ENCODE data around the gene PPARD. TPM values are rescaled to one million over a fixed set of nuclear protein-coding genes. Genes with fewer than 3 reads are reported as not detected.
A peak's percentile ranks its signal among the peaks of the same experiment; 100 is the strongest.
"Not testable (repeated sequence)": the region's sequence is repeated elsewhere in the genome, so short reads cannot be mapped to it uniquely, and the experiment has no call there.

PPARD gene
- 5.3 TPM for total RNA-seq (ENCODE audit: insufficient read depth, low replicate concordance)

GRCh38 chr6:35342258-35343091, at the start of gene PPARD:
Gene PPARD (plus strand): TSS chr6:35342558. CDS start chr6:35411088, 68,530 bp downstream.
- peak; percentile 98 for DNase-seq (ENCODE audit: low spot score)

DNA sequence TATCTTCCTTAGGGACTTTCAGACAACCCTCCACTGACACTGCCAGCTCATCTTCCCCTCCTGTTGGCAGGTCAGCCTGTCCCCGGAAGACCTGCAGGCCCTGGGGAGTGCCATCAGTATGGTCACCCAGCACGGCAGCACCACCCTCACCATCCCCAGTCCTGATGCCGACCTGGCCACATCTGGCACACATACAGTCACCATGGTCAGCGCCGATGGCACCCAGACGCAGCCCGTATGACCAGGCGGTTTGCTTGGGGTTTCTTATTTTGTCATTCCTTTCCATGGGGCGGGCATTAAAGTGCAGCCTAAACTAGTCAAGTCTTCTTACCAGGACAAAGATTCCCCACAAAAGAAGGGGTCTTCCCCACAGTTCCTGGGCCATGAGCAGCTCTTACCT, 48.7 kb upstream of the PPARD start:
- no peak for DNase-seq (ENCODE audit: low spot score)

DNA sequence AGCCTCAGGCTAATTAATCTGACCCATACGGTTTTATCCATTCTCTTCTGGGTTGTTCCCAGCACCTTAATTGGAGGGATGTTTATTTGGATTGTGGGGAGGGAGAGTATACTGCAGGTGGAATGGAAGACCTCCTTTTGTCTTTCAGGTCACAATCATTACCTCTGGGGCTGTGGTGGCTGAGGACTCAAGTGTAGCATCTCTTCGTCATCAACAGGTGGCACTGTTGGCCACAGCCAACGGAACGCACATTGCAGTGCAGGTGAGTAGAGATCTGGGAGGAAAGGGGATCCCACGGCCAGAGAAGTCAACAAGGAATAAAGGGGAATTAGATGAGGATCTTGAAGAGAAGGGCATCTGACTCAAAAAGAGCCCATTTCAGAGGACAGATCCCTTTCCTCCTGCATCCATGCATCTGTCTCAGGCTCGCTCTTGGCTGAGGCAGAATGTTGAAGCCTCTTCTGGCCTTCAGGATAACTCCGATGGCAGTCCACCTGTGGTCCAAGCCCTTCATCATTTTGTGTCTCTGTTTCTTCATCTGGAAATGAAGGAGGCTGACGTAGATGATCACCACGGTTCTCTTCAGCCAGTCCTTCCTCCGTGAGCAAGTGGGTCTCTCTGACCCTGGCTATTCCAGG, 47.9 kb upstream of the PPARD start:
- DNase-seq (ENCODE audit: low spot score) = no peak

DNA sequence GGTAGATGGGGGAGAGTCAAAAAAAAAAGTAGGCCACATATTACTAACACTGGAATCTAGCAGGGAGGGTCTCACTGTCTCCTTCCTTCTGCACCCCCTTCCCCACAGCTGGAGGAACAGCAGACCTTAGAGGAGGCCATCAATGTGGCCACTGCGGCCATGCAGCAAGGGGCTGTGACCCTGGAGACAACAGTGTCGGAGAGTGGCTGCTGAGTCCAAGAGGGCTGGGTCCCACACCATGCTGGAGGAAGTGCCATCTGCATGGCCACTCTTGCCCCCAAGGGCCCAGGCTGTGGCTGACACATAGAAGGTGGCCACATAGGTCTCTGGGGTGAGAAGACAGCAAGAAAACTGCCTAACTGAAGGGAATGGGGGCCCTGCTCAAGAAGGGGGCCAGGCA, 47.3 kb upstream of the PPARD start:
- no peak for DNase-seq (ENCODE audit: low spot score)

GRCh38 chr6:35295521-35296315, 46.6 kb upstream of the PPARD start:
- DNase-seq (ENCODE audit: low spot score) = no peak

DNA sequence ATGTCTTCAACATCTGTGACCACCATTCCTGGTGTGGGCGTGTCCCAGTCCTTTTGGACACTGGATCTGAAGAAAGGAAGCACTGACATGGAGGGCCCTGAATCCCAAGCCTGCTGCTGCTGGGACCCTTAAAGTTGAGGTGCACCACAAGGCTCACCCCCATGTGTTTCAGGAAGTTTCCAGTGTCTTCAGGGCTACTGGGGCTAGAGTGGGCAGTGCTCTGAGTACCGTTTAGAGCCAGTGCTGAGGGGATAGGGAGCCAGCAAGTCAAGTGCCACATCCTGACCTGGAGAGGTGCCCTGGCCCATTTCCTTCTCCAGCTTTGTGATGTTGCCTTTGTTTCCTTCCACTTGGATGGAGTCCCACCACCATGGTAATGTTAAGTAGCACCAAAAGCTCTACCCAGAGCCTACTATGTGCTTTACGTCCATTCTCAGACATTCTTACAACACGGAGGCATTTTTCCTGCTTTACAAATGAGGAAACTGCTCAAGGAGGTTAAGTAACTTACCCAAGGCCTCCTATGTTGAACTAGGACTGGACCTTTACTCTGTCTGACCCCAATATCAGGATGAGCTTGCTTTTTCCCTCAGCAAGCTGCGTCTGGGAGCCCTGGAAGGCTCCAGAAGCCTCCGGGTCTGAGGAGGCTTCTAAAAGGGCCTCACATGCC, 45.3 kb upstream of the PPARD start:
- DNase-seq (ENCODE audit: low spot score) = no peak

GRCh38 chr6:35297601-35298481, 44.5 kb upstream of the PPARD start, which contains the start of gene DEF6:
Gene DEF6 (plus strand): TSS chr6:35297818. CDS start chr6:35297857, 39 bp downstream.
- peak; percentile 93 for DNase-seq (ENCODE audit: low spot score)

DNA sequence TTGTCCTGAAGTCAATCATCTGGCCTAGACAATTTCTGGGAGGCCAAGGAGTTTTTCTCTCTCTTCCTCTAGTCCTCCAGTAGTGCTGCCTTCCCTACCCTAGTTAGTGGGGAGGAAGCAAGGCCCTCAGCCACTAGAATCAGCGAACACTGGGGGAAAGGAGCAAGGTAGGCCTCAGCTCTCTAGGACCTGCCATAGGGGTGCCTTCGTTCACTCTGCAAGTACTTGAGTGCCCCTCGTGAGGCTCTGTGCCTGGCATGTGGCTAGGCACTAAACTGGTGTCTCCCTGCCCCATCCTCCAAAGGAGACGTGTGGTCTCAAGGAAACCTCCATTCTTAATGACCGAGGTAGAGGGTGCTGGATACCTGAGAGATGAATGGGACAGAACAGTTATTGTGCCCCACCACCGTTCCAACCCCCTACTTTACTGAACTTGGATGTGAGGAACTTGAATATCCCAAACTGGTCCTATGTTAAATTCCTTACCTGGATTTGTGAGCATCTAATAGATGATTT, 43.7 kb upstream of the PPARD start:
- no peak for DNase-seq (ENCODE audit: low spot score)

DNA sequence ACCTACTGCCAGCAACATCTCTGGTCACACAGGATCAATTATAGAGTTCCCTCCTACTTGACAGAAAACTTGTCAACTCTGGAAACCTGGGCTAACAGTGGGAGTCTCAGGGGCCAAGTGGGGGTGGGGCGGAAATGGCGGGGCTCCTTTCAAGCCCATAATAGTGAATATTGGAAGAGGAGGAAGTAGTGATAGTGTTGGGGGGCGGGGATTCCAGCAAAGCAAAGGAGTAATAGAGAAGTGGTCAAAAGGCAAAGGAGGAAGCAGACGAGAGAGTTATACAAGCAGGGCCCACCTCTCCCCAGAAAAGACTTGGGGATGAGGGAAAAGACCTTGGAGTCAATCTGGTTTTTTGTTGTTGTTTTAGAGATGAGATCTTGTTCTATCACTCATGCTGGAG, 42.7 kb upstream of the PPARD start:
- peak; percentile 24 for DNase-seq (ENCODE audit: low spot score)

- no peak for DNase-seq (ENCODE audit: low spot score)
Measured at GRCh38 chr6:35300848-35301247, 41.5 kb upstream of the PPARD start.

DNA sequence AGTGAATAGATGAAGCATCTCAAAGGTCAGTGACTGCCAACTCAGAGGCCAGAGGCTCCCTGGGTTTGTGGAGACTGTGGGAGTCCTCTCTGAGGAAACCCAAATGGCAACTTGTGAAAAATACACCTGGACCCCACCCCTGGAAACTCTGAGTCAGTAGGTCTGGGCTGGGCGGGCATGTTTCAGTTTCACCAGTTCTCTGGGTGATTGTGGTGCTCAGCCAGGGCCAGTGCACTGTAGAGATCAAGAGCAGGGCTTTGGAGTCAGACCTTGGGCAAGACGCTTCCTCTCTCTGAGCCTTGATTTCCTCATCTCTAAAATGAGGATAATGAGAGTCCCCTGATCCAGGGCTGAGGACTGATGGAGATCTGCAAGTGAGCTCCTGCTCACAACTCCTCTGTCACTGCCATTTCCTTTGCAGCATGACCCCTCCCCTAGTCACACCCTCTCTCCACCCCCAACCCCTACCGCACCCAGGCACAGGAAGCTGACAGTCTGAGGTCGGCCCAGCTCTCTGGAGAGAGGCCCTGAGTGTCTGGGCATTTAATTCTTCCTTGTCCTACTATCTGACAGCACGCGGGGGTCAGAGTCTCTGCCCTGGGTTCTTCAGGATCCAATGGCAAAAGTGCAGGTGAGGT, 39.6 kb upstream of the PPARD start:
- DNase-seq (ENCODE audit: low spot score) = peak; percentile 64

GRCh38 chr6:35304299-35304698, 38.1 kb upstream of the PPARD start:
- DNase-seq (ENCODE audit: low spot score) = no peak

GRCh38 chr6:35305117-35305516, 37.2 kb upstream of the PPARD start:
- DNase-seq (ENCODE audit: low spot score) = no peak

DNA sequence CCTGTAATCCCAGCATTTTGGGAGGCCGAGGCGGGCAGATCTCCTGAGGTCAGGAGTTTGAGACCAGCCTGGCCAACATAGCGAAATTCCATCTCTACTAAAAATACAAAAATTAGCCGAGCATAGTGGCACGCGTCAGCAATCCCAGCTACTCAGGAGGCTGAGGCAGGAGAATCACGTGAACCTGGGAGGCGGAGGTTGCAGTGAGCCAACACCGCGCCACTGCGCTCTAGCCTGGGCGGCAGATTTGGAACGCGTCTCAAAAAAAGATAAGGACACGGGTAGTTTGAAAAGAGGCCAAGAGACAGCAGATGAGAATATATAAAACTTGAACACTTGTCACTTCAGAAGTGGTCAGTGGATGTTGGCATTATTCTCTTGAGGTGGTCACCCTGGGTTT, 35.2 kb upstream of the PPARD start:
- not testable (repeated sequence) for DNase-seq (ENCODE audit: low spot score)

DNA sequence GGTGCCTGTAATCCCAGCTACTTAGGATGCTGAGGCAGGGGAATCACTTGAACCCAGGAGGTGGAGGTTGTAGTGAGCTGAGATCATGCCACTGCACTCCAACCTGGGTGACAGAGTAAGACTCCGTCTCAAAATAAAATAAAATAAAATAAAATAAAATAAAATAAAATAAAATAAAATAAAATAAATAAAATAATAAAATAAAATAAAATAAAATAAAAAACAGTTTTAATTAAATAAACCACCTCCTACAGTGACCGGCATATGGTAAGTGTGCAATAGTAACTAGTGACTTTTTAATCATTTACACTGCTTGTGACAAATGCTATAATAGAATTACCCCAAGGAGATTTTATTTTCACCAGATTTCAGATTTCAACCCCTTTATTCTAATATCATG, 33.8 kb upstream of the PPARD start:
- DNase-seq (ENCODE audit: low spot score) = not testable (repeated sequence)

GRCh38 chr6:35309611-35310264, 32.6 kb upstream of the PPARD start:
- no peak for DNase-seq (ENCODE audit: low spot score)

GRCh38 chr6:35310265-35310831, 32.0 kb upstream of the PPARD start:
- DNase-seq (ENCODE audit: low spot score) = no peak

DNA sequence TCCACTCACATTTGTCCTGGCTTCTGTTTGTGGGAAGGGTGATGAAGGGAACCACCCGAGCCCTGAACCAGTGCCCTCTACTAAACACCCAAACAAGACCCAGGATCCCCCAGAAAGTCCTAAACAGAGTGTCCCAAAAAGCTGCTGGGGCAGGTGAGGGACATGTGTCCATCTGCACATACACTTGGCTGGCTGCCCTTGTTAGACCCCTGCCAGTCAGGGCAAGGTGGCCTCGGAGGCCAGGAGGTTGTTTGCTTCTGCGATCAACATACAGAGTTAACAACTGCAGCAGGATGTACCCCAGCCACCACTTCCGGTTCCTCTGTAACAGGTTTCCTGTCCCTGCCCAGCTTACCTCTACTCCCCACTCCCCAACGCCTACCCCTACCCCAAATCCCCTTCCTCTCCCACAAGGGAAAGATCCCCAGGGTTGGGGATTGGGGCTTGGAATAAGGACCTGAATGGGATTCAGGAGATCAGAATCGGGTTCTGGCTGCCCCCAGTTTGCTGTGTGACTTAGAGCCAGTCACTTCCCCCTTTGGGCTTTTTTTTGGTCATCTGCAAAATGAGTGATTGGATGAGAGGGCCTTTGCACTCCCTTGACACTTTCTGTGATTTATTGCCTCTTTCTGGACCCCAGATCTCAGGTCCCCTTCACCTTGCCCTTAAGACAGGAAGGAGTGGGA, 30.8 kb upstream of the PPARD start:
- DNase-seq (ENCODE audit: low spot score) = no peak

Data from umbilical cord (tissue), 2 donors.